NCI-H2081 (cell line): Measurements from ENCODE around the gene UNC93A.
"Not testable (repeated sequence)": the region's sequence is repeated elsewhere in the genome, so short reads cannot be mapped to it uniquely, and the experiment has no call there.

ENCODE experiments used
- DNase-seq, 2 experiments: peaks; one replicate each; lab custom pipeline; 2025; lab: John Stamatoyannopoulos, UW

Gene UNC93A

DNA sequence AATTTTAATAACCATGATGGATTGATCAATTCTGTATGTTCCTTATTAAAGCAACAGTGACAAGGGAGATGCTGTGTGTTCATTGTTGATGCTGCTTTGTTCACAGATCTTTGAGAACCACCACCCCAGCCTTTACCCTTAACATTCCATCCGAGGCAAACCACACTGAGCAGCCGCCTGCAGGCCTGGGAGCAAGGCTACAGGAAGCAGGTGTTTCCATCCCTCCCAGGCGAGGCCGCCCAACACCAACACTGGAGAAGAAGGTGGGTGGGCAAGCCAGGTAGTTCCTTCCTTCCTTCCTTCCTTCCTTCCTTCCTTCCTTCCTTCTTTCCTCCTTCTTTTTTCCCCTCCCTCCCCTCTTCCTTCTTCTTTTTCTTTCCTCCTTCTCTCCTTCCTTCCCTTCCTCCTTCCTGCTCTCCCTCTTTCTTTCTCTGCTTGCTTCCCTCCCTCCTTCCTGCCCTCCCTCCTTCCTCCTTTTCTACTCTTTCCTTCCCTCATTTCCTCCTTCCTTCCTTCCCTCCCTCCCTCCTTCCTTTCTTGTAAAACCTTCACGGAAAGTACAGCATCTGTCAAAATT lies 47.5 kb downstream of the UNC93A start:
- peak in 1 of 2 experiments; percentile 0 for DNase-seq

DNA sequence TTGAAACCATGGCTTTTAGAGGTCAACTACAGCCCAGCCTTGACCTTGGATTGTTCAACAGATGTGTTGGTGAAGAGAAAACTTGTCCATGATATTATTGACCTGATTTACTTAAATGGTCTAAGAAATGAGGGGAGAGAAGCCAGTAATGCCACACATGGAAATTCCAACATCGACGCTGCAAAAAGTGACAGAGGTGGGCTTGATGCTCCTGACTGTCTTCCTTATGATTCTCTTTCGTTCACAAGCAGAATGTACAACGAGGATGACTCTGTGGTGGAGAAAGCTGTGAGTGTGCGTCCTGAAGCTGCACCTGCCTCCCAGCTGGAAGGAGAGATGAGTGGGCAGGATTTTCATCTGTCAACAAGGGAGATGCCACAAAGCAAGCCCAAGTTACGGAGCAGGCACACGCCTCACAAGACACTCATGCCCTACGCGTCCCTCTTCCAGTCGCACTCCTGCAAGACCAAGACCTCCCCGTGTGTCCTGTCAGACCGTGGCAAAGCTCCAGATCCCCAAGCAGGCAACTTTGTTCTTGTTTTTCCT lies 50.0 kb downstream of the UNC93A start:
- peak in 1 of 2 experiments; percentile 26 for DNase-seq

DNA sequence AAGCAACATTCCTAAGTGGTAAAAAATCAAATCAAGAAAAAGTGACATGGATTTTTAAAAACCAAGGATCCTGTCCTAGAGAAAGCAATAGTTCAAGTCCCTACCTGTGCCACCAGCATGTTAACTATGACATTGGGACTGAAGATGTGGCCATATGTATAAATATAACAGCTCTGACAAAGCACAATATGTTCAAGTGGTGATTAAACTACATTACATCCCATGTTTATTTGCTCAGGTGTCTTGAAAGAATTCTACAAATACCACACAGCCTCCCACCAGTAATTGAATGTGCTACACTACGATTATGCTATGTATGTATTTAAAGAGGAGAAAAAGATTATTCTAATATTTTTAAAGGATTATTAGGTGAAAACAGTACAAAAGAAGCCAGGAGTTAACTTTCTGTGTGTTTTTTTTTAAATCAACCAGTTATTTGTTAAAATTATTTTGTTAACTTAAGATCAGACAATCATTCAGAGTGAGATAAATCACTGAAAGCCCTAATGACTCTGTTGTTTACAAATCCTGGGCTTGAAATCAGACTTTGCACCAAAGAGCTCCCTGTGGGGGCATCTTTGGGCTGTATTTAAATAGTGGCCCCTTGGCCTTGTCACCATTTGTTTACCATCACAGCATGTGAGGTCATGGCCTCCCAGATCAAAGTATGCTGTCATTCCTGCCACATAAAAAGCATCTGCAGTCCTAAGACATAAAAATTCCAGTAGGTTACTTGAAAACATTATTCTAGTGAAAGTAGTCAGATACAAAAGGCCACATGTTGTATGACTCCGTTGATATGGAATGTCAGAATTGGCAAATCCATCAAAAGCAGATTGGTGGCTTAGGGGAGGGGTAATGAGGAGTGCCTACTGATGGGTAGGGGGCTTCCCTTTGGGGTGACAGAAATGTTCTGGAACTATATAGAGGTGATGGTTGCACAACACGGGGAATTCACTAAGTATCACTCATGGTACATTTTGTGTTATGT lies 50.8 kb downstream of the UNC93A start:
- DNase-seq = peak; percentile 28 to 61

DNA sequence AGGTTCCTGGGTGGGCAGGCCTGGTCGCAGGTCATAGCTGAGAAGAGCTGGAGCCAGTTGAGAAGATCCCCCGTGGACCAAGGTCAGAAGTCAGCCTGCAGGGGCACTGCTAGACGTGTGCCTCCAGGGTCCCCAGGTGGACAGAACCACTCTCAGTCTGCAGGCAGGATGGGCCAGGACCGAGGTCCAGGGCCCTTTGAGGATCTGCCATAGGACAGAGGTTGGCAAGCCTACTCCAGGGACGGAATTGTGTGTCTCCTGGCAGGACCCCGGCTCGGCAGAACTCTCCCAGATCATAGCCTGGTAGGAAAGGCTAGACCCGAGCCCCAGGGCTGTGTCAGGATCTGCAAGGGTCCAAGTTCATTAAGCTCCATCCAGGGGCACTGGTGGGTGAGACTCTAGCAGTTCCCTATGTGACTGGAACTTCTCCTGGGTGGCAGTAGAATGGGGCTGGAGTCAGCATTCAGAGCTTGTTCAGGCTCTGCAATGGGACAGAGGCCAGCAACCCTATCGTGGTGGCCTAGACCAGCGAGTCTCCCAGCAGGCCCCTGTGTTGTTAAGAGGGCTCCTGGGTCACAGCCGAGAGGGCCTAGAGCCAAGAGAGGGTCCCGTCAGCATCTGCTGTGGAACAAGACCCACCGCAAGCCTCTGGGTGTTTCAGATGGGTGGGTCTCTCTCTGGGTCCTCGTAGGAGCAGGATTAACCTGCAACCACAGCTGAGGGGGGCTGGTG lies 51.9 kb downstream of the UNC93A start:
- DNase-seq = no peak

DNA sequence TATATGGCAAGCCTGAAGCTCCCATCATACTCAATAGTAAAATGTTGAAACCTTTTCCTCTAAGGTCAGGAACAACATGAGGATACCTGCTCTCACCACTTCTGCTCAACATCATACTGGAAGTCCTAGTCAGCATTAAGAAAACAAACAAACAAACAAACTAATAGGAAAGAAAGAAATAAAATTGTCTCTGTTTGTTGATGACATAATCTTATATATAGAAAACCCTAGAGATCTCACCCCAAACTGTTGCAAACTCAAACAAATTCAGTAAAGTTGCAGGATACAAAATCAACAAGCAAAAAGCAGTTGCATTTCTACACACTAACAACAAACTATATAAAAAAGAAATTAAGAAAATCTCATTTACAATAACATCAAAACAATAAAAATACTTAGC lies 54.2 kb downstream of the UNC93A start:
- DNase-seq = no peak

DNA sequence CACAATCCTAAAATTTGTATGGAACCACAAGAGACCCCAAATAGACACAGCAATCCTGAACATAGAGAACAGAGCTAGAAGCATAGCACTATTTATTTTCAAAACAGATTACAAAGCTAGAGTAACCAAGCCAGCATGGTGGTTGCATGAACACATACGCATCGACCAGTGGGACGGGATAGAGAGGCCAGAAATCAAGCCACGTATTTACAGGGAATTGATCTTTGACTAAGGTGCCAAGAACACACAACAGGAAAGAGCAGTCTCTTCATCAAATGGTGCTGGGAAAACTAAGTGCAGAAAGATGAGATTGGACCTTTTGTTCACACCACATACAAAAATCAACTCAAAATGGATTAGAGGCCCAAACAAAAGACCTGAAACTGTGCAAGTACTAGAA lies 54.8 kb downstream of the UNC93A start:
- DNase-seq = no peak

DNA sequence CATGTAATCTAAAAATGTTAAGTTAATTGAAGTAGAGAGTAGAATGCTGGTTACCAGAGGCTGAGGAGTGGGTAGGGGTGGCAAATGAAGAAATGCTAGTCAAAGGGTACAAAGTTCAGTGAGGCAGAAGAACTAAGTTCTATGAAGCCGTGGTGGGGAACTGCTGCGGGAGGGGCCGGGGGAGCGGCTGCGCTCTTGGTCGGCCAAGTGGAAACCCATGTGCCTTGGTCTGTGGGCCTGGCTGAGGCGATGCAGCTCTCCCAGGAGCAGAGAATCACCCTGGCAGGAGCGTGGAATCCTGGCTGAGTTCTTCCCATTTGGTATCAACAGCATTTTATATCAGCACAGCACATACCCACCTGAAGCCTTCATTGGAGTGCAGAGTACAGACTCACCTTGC lies 56.1 kb downstream of the UNC93A start:
- DNase-seq = no peak

DNA sequence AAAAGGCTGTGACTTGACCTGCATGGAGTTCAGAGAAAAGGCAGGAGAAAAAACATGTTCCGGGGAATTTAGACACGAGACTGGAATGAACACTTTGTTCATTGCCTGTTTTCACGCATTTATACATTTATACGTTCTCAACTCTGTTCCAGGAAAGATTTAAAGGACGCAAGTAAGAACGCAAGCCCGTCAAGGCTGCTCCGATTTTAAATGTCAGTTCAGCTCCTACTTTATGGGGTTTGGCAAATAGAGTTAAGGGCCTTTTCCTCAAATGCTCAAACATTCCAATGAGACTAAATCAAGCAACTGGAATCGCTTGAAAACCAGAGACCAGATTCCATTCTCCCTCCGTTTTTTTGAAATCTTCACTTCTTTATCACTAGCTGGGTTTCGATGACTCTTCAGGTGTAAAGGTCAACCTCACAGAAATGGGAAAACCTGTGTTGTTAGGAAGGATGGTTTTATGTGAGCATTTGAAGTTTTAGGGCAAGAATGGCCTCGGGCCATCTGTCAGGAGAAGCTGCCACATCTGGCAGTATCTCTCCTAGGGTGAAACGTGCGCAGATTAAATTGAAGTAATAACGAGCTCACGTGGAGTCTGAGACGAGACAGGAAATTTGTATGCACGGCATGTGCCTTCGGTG lies 58.6 kb downstream of the UNC93A start:
- DNase-seq = no peak

DNA sequence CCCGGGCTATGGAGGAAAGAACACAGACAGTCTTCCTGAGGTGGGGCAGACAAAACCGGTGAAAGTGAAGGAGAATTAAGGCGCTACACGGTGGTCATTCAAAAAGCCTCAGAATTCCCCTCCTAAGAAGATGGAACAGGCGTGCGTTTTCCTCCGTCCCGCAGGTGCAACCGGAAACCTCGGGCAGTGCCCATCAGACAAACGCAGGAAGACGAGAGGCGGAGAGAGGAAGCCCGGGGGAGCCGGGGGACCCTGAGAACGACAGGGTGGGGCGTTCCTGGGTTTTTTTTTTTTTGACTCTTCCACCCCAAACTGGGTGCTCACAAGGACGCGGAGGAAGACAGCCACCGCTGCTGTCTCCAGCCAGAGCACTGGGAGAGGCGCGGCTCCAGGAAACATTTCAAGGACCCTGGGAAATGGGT lies 59.2 kb downstream of the UNC93A start:
- no peak for DNase-seq

DNA sequence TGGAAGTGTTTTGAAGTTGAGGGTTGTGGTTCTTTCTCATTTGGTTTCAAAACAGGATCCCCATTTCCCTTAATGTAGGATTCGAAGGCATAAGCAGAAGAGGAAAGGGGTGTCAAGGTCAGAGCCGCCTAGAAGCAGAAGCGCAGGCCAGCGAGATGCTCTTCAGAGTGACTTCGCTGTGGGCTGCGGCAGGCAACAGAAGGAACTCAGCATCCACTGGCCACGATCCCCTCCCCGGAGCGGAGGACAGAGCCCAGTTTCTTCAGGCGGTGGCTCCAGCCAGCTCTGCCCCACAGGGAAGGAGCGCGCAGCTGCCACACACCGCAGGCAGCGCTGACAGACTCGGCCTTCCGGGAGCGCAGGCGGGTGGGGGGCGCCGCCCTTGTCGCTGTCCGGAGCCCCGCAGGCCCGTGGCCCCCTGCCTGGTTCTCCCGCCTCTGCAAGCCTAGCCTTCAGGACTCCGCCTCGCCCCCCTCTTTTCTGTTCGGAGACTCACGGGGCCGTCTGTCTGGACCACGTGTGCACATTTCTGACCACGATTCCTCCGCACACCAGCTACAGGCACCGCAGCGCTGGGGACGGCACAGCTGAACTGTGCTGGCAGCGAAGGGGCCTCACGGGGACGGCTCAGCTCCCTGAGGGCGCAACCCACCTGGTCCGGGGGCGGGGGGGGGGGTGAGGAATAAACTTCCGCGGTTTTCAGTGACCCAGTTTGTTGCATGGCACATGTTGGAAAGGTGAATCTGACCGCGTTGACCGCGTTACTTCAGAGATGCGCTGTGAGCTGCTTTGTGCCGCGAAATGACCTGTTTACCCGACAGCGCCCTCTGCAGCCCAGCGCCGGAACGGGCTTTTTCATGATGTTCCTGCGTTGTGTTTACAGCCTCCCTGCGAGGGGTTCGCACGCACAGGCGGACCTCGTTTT lies 59.9 kb downstream of the UNC93A start:
- peak; percentile 57 to 82 for DNase-seq

DNA sequence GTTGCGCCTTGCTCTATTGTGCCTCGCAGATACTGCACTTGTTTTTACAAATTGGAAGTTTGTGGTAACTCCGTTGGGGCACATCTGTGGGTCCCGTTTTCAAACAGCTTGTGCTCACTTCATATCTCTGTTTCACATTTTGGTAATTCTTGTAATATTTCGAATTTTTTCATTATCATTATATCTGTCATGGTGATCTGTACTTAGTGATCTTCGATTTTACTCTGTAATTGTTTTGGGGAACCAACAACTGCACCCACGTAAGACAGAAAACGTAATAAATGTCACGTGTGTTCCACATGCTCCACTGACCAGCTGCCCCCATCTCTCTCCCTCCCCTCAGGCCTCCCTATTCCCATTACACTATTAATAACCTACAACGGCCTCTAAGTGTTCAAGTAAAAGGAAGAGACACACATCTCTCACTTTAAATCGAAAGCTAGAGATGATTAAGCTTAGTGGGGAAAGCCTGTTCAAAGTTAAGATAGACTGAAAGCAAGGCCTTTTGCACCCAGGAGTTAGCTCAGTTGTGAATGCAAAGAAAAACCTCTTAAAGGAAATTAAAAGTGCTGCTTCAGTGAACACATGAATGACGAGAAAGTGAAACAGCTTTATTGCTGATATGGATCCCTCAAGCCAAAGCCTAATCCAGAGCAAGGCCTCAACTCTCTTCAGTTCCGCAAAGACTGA lies 60.7 kb downstream of the UNC93A start:
- no peak for DNase-seq

DNA sequence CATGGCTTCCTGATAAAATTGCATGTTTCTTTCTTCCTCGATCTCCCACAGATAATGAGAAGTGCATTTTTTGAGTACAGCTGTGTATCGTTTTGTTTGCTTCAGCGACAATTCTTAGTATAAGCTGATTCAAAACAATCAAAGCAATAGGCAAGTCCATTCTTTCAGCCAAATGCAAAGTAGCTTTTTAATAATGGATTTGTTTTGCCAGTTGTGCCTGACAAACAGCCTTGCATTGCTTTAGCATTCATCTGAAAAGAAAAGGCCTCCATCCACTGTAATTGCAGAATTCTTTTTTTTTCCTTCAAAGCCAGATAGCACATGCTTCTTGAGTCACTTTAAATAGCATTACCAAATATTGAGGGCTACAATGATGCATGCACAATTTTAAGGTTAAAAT lies 65.8 kb downstream of the UNC93A start:
- peak in 1 of 2 experiments; percentile 1 for DNase-seq

DNA sequence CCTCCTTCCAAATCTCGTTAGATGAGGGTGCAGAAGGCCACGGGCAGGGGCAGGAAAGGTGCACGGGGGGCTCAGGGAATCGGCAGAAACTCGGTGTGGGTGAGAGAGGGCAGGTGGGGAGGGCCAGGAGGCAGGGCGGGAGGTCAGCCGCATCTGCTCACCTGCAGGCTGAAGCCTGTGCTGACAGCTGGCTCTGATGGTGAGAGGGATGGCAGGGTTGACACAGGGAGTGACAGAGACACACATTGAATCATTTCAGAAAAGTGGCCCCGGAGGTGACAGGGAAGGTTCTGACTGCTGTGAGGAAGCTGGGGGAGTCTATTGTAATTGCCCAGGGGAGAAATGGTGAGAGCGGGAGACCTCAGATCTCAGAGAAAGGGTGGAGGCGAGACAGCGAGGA lies 67.3 kb downstream of the UNC93A start:
- not testable (repeated sequence) for DNase-seq

DNA sequence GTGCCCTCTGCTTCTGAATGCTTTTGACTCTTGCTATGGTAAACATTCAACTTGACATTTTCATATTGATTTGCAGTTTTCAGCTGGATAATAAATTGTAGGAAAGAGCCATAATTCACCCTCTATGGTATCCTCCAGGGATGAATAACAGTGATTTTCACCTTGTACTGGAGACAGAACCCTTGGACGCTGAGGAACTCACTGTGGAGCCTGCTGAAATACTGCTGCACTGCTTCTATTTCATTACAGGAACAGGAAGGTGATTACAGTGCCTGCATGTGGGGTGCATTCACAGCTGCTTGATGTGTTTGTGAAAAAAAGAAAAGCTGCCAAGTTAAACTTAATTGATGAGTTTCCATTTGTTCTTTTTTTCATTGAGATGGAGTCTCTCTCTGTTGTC lies 70.1 kb downstream of the UNC93A start:
- not testable (repeated sequence) for DNase-seq
